Endodermal cell (in vitro differentiated cells): ENCODE data around the gene SNCAIP. TPM values are rescaled to one million over a fixed set of nuclear protein-coding genes. Genes with fewer than 3 reads are reported as not detected.

Experiments
- DNase-seq: peaks from one replicate; pipeline ENCODE4 v3.0.0-alpha.2; 2017
- H3K27ac ChIP-seq: 2 replicates; pipeline ENCODE4 v1.5.1; 2013; ENCODE audit warnings: mild to moderate bottlenecking, low read depth, low read length, moderate library complexity
- H3K27me3 ChIP-seq: 2 replicates; pipeline ENCODE4 v1.6.1; 2013; ENCODE audit warnings: mild to moderate bottlenecking, low read length, moderate library complexity; ENCODE audit not compliant: insufficient read depth, control insufficient read depth, poor library complexity, severe bottlenecking
- H3K36me3 ChIP-seq: 2 replicates; pipeline ENCODE4 v1.7.0; 2013; ENCODE audit warnings: mild to moderate bottlenecking, low read length, moderate library complexity; ENCODE audit not compliant: control insufficient read depth, insufficient read depth
- H3K4me1 ChIP-seq: one replicate; pipeline ENCODE4 v1.7.0; 2013; ENCODE audit warnings: low read length; ENCODE audit not compliant: control insufficient read depth, insufficient read depth
- H3K4me3 ChIP-seq: 2 replicates; pipeline ENCODE4 v1.5.1; 2013; ENCODE audit warnings: mild to moderate bottlenecking, low read length, moderate library complexity
- H3K9ac ChIP-seq: 2 replicates; pipeline ENCODE4 v1.6.1; 2013; ENCODE audit warnings: mild to moderate bottlenecking, low read length, moderate library complexity; ENCODE audit not compliant: poor library complexity, severe bottlenecking; ENCODE audit errors: extremely low read depth
- H3K9me3 ChIP-seq: 2 replicates; pipeline ENCODE4 v1.6.1; 2013; ENCODE audit warnings: mild to moderate bottlenecking, low read length, moderate library complexity; ENCODE audit not compliant: control insufficient read depth
- H3K27ac Mint-ChIP-seq: 2 replicates; pipeline ENCODE4 v1.8.0; 2020; ENCODE audit warnings: mixed read lengths
- H3K27me3 Mint-ChIP-seq: 2 replicates; pipeline ENCODE4 v1.8.0; 2021; ENCODE audit warnings: mild to moderate bottlenecking, mixed read lengths; ENCODE audit not compliant: insufficient read depth
- H3K36me3 Mint-ChIP-seq: 2 replicates; pipeline ENCODE4 v1.8.0; 2020; ENCODE audit warnings: low read depth, mixed read lengths
- H3K4me1 Mint-ChIP-seq: 2 replicates; pipeline ENCODE4 v1.8.0; 2020; ENCODE audit warnings: mixed read lengths
- H3K4me3 Mint-ChIP-seq: 2 replicates; pipeline ENCODE4 v1.8.0; 2020; ENCODE audit warnings: mild to moderate bottlenecking, moderate library complexity, mixed read lengths
- H3K9me3 Mint-ChIP-seq: 2 replicates; pipeline ENCODE4 v1.8.0; 2020; ENCODE audit warnings: mild to moderate bottlenecking, mixed read lengths
- CTCF ChIP-seq: fragments of 200-600 bp; sonication (generic); conservative IDR thresholded peaks from 2 replicates; pipeline ENCODE4 v1.5.0; 2021; ENCODE audit warnings: antibody characterized with exemption, mild to moderate bottlenecking
- WGBS, 2 experiments: methylation state at CpG; one replicate each; pipeline versions ENCODE4 v1.1.5 to v1.1.7; 2013; ENCODE audit warnings: missing lambda C conversion rate in 2 of 2, mixed read lengths in 1 of 2; ENCODE audit not compliant: insufficient coverage in 1 of 2, insufficient read length in 1 of 2; 5-methylcytosine and 5-hydroxymethylcytosine counted together
- total RNA-seq, 2 donors: library from RNA; stranded (reverse); fragmentation: NEBNext Ultra II Directional in 1 of 2; extraction: Animal tissue kit (Norgen Biotek cat#: 25700) in 1 of 2; gene quantifications; 2 replicates in 1 of 2; 3 replicates in 1 of 2; pipeline ENCODE4 v1.2.1, GENCODE V29; 2021

The SNCAIP gene
- total RNA-seq, 2 donors from 2014 or later = 1.4 to 2.1 TPM

DNA sequence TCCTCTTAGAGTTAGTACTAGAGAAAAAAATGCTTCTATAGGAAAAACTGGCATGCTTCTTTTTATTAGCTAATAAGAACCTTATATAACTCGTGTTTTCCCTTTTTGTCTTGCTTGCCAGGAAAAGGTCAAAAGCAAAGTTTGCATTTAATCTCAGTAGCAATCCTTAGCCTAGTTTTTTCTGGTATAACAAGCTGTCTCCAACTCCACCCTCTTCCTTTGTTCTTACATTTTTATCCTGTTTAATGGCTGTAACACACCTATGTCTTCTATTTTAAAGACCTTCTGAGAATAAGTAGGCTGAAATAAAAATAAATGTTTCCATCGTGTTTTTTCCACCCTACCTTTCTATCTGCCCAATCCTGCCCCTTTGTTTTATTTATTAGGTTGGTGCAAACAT, 158.3 kb downstream of the SNCAIP start:
- H3K36me3 Mint-ChIP-seq = no peaks in the 10 kb centered on the region
- H3K27ac ChIP-seq = no peak overlapping the region
- no peaks in the 10 kb centered on the region for H3K9me3 ChIP-seq
- H3K4me3 Mint-ChIP-seq = no peak overlapping the region
- no peaks in the 10 kb centered on the region for H3K27me3 ChIP-seq
- H3K4me1 Mint-ChIP-seq = peaks cover 41% of the 10 kb centered on the region
- H3K4me3 ChIP-seq = no peak overlapping the region
- H3K9me3 Mint-ChIP-seq = no peaks in the 10 kb centered on the region
- H3K36me3 ChIP-seq = no peaks in the 10 kb centered on the region
- H3K9ac ChIP-seq = no peak overlapping the region
- 85 to 100% methylated on average over 1 to 2 of the region's 2 CpGs for WGBS, 2 experiments
- no peak for TF ChIP-seq CTCF
- H3K27ac Mint-ChIP-seq = no peak overlapping the region
- H3K27me3 Mint-ChIP-seq = no peaks in the 10 kb centered on the region
- peaks cover 9% of the 10 kb centered on the region for H3K4me1 ChIP-seq
- no peak for DNase-seq

- H3K36me3 Mint-ChIP-seq = no peaks in the 10 kb centered on the region
- no peaks in the 10 kb centered on the region for H3K9me3 Mint-ChIP-seq
- Histone ChIP-seq H3K27ac (no peak overlapping the region), H3K27me3 (no peaks in the 10 kb centered on the region), H3K4me3 (no peak overlapping the region), H3K4me1 (peaks cover 9% of the 10 kb centered on the region), H3K9me3 (no peaks in the 10 kb centered on the region), H3K36me3 (no peaks in the 10 kb centered on the region), H3K9ac (no peak overlapping the region)
- peak overlapping the region; percentile 16 for H3K27ac Mint-ChIP-seq
- peak overlapping the region; percentile 13 for H3K4me3 Mint-ChIP-seq
- H3K4me1 Mint-ChIP-seq = peaks cover 47% of the 10 kb centered on the region
- 77 to 78% methylated on average over 7 to 9 of the region's 9 CpGs for WGBS, 2 experiments
- TF ChIP-seq CTCF = peak; percentile 43
- H3K27me3 Mint-ChIP-seq = no peaks in the 10 kb centered on the region
- DNase-seq = peak; percentile 67
Observed at GRCh38 chr5:122471031-122471751, 159.2 kb downstream of the SNCAIP start.

DNA sequence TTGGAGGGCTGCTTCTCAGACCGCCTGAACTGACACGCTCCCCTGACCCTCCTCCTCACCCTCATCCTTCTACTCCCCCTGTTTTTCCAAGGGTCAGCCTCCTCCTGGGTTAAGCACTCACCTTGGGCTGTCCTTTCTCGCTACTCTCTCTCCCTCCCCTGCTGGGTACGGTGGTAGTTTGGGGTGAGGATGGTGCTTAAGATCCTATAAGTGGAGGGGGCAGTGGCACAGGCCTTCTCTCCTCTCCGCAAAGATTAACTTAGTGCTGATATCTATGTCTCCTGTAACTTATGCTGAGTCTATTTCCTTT, 159.7 kb downstream of the SNCAIP start:
- H3K36me3 ChIP-seq = no peaks in the 10 kb centered on the region
- Mint-ChIP-seq H3K27me3 (no peaks in the 10 kb centered on the region), H3K9me3 (no peaks in the 10 kb centered on the region), H3K27ac (peak overlapping the region; percentile 16), H3K4me1 (peaks cover 52% of the 10 kb centered on the region), H3K4me3 (peak overlapping the region; percentile 13), H3K36me3 (no peaks in the 10 kb centered on the region)
- no peaks in the 10 kb centered on the region for H3K27me3 ChIP-seq
- WGBS, 2 experiments = 96% methylated on average over 3 of the region's 5 CpGs; no CpG with 5 or more reads in 1 of the 2 experiments
- no peak overlapping the region for H3K27ac ChIP-seq
- DNase-seq = no peak
- no peak for TF ChIP-seq CTCF
- peaks cover 9% of the 10 kb centered on the region for H3K4me1 ChIP-seq
- H3K9me3 ChIP-seq = no peaks in the 10 kb centered on the region
- H3K4me3 ChIP-seq = no peak overlapping the region
- H3K9ac ChIP-seq = no peak overlapping the region
